Smooth muscle cell (in vitro differentiated cells): Measurements from ENCODE around the gene ATP6V0E2. TPM values are rescaled to one million over a fixed set of nuclear protein-coding genes. Genes with fewer than 3 reads are reported as not detected.
"Not testable (repeated sequence)": the region's sequence is repeated elsewhere in the genome, so short reads cannot be mapped to it uniquely, and the experiment has no call there.

Source experiments
- DNase-seq: peaks from one replicate; lab custom pipeline; 2025; ENCODE audit not compliant: unreplicated experiment; lab: John Stamatoyannopoulos, UW
- H2AFZ ChIP-seq: fragments of 200-600 bp; sonication (generic); 2 replicates; pipeline ENCODE4 v1.6.0; 2016; ENCODE audit warnings: antibody characterized with exemption, low read depth, mild to moderate bottlenecking
- H3F3A ChIP-seq: fragments of 200-600 bp; sonication (generic); 2 replicates; pipeline ENCODE4 v1.6.0; 2017; ENCODE audit warnings: antibody characterized with exemption, low read depth
- H3K27ac ChIP-seq: fragments of 200-600 bp; sonication (generic); 2 replicates; pipeline ENCODE4 v1.5.1; 2016; ENCODE audit warnings: low read depth, mild to moderate bottlenecking
- H3K27me3 ChIP-seq: fragments of 200-600 bp; sonication (generic); 2 replicates; pipeline ENCODE4 v1.6.1; 2016; ENCODE audit warnings: low read depth, mild to moderate bottlenecking
- H3K36me3 ChIP-seq: fragments of 200-600 bp; sonication (generic); 2 replicates; pipeline ENCODE4 v1.5.1; 2016; ENCODE audit warnings: low read depth
- H3K4me1 ChIP-seq: fragments of 200-600 bp; sonication (generic); 2 replicates; pipeline ENCODE4 v1.5.1; 2016; ENCODE audit warnings: low read depth
- H3K4me2 ChIP-seq: fragments of 200-600 bp; sonication (generic); 2 replicates; pipeline ENCODE4 v1.6.0; 2016; ENCODE audit warnings: mild to moderate bottlenecking
- H3K4me3 ChIP-seq: fragments of 200-600 bp; sonication (generic); 2 replicates; pipeline ENCODE4 v1.5.1; 2016; ENCODE audit warnings: mild to moderate bottlenecking
- H3K79me2 ChIP-seq: fragments of 200-600 bp; sonication (generic); 2 replicates; pipeline ENCODE4 v1.6.0; 2016; ENCODE audit warnings: low read depth, mild to moderate bottlenecking
- H3K9ac ChIP-seq: fragments of 200-600 bp; sonication (generic); 2 replicates; pipeline ENCODE4 v1.6.0; 2016; ENCODE audit warnings: low read depth
- H3K9me3 ChIP-seq: fragments of 200-600 bp; sonication (generic); replicated peaks from 2 replicates; pipeline ENCODE4 v1.5.1; 2016; ENCODE audit warnings: low read depth
- H4K20me1 ChIP-seq: fragments of 200-600 bp; sonication (generic); 2 replicates; pipeline ENCODE4 v1.6.0; 2016; ENCODE audit warnings: low read depth
- CTCF ChIP-seq: fragments of 200-600 bp; sonication (generic); IDR thresholded peaks from 2 replicates; pipeline ENCODE4 v1.5.1; 2017; ENCODE audit warnings: borderline replicate concordance, mild to moderate bottlenecking, antibody characterized with exemption; ENCODE audit not compliant: insufficient read depth, poor library complexity, severe bottlenecking
- WGBS: methylation state at CpG from one replicate; pipeline ENCODE4 v1.1.7; 2016; ENCODE audit warnings: low lambda C conversion rate; 5-methylcytosine and 5-hydroxymethylcytosine counted together
- polyA plus RNA-seq: library from polyadenylated mRNA; unstranded; fragments of >200 nt; fragmentation: Nextera tagmentation; extraction: Ambion mirVana; gene quantifications from 2 replicates; pipeline ENCODE4 v1.2.1, GENCODE V29; 2016
- total RNA-seq: library from RNA; depleted of rRNA; stranded (reverse); fragments of >200 nt; gene quantifications from 2 replicates; pipeline ENCODE4 v1.2.3, GENCODE V29; 2014

The ATP6V0E2 gene
- total and polyA plus RNA-seq, 2 experiments from 2014 or later: 4.6 TPM

- Histone ChIP-seq H3K27ac (no peak overlapping the region), H2AFZ (no peak overlapping the region), H3K9ac (no peak overlapping the region), H3K4me3 (no peak overlapping the region), H3F3A (no peaks in the 10 kb centered on the region), H3K4me2 (no peak overlapping the region), H3K79me2 (no peaks in the 10 kb centered on the region), H3K4me1 (no peaks in the 10 kb centered on the region), H3K27me3 (no peaks in the 10 kb centered on the region), H3K9me3 (no peaks in the 10 kb centered on the region), H3K36me3 (no peaks in the 10 kb centered on the region), H4K20me1 (no peaks in the 10 kb centered on the region)
- 97% methylated on average over 2 of the region's 2 CpGs for WGBS
- TF ChIP-seq CTCF: no peak
- DNase-seq: no peak
Measured at GRCh38 chr7:149884541-149884940, 10.8 kb downstream of the ATP6V0E2 start.

GRCh38 chr7:149885191-149886017 is 11.6 kb downstream of the ATP6V0E2 start:
- no peak for DNase-seq
- no peaks in the 10 kb centered on the region for H3K4me1 ChIP-seq
- WGBS: 59% methylated on average over 13 of the region's 13 CpGs
- TF ChIP-seq CTCF: no peak
- H3K9me3 ChIP-seq: no peaks in the 10 kb centered on the region
- no peaks in the 10 kb centered on the region for H4K20me1 ChIP-seq
- no peak overlapping the region for H2AFZ ChIP-seq
- H3K27me3 ChIP-seq: no peaks in the 10 kb centered on the region
- H3K4me3 ChIP-seq: no peak overlapping the region
- H3K27ac ChIP-seq: no peak overlapping the region
- no peak overlapping the region for H3K9ac ChIP-seq
- H3K4me2 ChIP-seq: no peak overlapping the region
- H3F3A ChIP-seq: no peaks in the 10 kb centered on the region
- H3K79me2 ChIP-seq: no peaks in the 10 kb centered on the region
- H3K36me3 ChIP-seq: no peaks in the 10 kb centered on the region

- Histone ChIP-seq H3F3A (no peaks in the 10 kb centered on the region), H3K27me3 (no peaks in the 10 kb centered on the region), H3K4me2 (no peak overlapping the region), H4K20me1 (no peaks in the 10 kb centered on the region), H3K36me3 (no peaks in the 10 kb centered on the region), H3K4me3 (no peak overlapping the region), H2AFZ (no peak overlapping the region), H3K27ac (no peak overlapping the region), H3K4me1 (no peaks in the 10 kb centered on the region), H3K9ac (no peak overlapping the region), H3K79me2 (no peaks in the 10 kb centered on the region), H3K9me3 (no peaks in the 10 kb centered on the region)
- no peak for TF ChIP-seq CTCF
- no peak for DNase-seq
- WGBS: 83% methylated on average over 4 of the region's 4 CpGs
Measured at GRCh38 chr7:149886018-149886415, 12.2 kb downstream of the ATP6V0E2 start.

GRCh38 chr7:149887311-149887710 is 13.5 kb downstream of the ATP6V0E2 start:
- TF ChIP-seq CTCF: no peak
- Histone ChIP-seq H2AFZ (no peak overlapping the region), H3F3A (no peaks in the 10 kb centered on the region), H4K20me1 (no peaks in the 10 kb centered on the region), H3K27ac (no peak overlapping the region), H3K9ac (no peak overlapping the region), H3K4me2 (no peak overlapping the region), H3K79me2 (no peaks in the 10 kb centered on the region), H3K36me3 (no peaks in the 10 kb centered on the region), H3K4me1 (no peaks in the 10 kb centered on the region), H3K27me3 (no peaks in the 10 kb centered on the region), H3K9me3 (no peaks in the 10 kb centered on the region), H3K4me3 (no peak overlapping the region)
- no peak for DNase-seq
- WGBS: 91% methylated on average over 7 of the region's 7 CpGs

GRCh38 chr7:149890715-149891114 is 16.9 kb downstream of the ATP6V0E2 start:
- H4K20me1 ChIP-seq, H3K79me2 ChIP-seq, H3F3A ChIP-seq, H3K9me3 ChIP-seq, H3K4me1 ChIP-seq, H3K27me3 ChIP-seq, H3K9ac ChIP-seq, H2AFZ ChIP-seq, H3K27ac ChIP-seq, DNase-seq, H3K4me3 ChIP-seq, H3K4me2 ChIP-seq, H3K36me3 ChIP-seq: not testable (repeated sequence)
- WGBS: 53% methylated on average over 2 of the region's 2 CpGs
